Stimulated activated CD4-positive, alpha-beta T cell treated with anti-CD3 and anti-CD28 coated beads, Interleukin-12 subunit alpha, Interleukin-12 subunit beta, amount 100 ng/mL, for 24 hours (primary cell): Measurements from ENCODE around the gene MGAT5.

Experiments
- DNase-seq, 2 experiments: peaks; one replicate each; pipeline ENCODE4 v3.0.0-alpha.2; 2020; ENCODE audit warnings: low read depth in 2 of 2

MGAT5 gene

DNA sequence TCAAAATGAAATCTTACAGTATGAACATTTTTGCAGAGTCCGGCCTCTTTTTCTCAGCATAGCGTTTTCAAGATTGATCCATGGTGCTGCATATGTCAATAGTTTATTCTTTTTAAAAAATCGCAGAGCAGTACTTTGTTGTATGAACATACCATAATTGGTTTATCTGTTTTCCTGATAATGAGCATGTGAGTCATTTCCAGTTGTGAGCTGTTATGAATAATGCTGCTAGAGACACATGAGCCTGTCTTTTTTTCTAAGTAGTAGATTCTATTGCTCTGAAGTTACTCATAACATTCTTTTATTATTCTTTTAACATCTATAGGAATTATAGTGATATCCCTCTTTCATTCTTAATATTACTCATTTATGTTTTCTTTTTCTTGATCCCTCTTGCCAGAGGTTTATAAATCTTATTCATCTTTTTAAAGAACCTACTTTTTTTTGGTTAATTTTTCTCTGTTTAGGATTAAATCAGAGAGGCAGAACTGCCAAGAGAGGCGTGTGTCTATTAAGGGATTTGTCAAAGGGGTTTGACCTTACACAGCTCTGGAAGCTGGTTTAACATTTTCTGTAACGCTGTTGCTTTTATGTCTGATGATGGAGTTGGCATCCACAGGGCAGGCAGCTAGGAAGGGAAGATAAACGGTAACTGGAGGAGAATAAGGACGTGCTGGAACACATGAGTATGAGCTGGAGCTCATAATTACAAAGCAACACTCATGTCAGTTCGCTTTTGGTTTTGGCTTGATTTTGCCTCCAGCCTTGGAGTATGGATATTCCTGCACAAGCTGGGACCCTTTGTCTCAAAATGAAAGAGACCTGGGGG is 47.4 kb downstream of the MGAT5 start:
- no peak for DNase-seq

DNA sequence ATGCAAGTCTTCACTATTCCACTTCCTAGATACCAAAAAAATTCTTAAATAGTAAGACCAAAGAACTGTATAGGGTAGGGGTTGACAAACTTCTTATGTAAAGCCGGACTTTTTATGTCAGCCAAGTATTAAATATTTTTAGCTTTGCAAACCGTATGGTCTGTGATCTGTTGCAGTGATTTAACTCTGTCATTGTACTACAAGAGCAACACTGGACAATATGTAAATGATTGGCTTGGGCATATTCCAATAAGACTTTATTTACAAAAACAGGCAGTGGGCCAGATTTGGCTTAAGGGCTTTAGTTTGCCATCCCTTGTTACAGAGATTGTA is 48.0 kb downstream of the MGAT5 start:
- no peak for DNase-seq

DNA sequence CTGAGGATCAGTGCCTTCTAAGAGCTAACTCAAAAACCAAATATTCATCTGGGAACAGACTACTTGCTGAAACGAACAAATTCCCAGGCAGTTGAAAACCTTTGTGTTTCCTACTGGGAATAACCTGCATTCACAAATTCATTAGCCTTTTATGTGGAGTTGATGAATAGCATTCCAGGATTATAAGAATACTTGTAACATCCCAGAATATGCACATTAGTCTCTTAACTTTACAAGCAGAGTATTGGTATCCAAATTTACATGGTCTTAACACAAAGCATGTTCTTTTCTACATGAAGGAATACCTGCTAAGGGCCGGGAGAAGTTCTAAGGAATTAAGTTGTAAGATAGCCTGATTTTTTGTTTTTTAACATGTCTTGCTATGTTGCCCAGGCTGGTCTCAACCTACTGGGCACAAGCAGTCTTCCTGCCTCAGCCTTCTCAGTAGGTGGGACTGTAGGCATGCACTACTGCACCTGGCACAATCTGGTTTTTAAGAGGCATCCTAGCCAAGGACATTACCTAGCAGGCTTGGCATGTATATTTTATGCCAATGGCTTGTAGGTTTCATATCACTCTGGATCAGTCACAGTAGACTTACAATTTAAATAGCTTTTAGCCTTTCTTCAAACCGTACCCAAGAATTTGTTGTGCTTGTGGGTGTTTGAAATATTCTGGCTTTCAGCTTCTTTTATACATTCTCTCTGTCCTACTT is 50.7 kb downstream of the MGAT5 start:
- no peak for DNase-seq

DNA sequence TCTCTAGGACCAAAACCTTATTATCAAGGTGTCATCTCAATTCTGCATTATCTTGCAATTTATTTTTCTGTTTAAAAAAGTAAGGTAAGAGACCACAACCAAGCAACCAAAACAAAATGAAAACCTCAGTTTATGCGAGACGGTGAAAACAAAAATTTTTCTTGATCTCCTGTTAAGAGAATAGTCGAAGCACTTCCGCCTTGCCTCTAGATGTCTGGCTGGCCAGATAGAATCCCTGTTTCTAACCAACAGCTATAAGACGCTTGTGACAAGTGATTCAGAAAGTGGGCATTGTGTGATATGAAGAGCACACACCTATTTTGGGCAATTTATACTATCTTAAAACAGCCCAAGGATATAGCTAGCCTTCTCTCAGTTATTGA is 51.2 kb downstream of the MGAT5 start:
- DNase-seq: no peak

DNA sequence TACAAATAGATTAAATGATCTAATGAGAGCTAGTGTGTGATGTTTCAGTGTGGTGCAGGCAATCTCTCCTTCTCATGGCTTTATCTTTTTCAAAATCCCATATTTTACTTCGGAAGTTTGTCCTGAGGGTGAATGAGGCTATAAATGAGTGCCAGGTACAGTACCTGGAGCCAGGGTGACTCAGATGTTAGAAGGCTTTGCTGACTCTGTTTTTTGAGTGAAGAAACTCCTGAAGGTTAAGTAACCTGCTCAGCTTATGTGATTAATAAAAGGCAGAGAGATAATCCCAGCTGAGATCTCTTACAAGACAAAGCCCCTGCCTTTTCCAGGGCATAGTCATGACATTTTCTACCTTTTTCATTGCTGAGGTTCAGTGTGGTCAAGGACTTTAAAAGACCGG is 52.6 kb downstream of the MGAT5 start:
- DNase-seq: no peak

DNA sequence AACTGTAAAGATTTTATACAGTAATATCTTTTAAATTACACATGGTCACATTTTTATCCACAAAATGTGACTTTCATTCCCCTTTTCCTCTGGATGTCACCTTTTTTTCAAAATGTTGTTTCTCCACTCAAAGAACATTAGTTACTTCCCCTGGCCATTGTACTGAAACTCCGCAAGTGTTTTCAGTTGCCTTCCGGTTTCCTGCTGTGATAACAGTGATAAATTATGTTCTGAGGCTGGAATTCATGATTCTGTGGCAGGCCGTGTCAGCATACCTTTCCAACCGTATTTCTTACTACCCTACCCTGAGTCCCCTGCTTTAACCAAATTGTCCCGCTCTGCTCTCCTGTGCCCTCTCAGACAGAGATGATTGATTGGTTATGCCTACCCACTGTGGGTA is 53.5 kb downstream of the MGAT5 start:
- no peak for DNase-seq

DNA sequence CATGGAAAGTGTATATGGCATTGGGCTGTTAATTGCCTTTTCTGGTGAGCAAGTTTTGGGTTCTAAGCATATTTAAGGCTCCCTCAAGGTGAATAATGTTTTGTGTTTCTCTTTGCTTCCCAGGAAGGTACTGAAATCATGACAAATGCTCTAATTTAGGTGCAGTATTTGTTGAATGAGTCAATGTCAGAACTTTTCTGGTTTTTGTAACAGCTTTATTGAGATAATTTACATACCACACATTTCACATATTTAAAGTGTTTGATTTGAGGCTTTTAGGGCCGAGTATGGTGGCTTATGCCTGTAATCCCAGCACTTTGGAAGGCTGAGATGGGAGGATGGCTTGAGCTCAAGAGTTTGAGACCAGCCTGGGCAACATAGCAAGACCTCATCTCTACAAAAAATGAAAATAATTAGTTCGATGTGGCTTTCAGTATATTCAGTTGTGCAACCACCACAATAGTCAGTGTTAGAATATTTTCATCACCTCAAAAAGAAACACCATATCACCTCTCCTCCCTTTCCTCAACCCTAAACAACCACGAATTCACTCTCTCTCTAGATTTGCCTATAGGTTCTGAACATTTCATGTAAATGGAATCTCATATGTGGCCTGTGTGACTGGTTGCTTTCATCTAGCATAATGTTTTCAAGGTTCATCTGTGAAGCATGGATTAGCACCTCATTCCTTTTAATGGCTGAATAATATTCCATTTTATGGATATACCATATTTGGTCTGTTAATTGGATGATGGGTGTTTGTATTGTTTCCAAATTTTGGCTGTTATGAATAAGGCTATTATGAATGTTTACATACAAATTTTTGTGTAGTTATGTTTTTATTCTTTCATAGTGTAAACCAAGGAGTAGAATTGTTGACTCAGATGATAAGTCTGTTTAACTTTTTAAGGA is 54.9 kb downstream of the MGAT5 start:
- no peak for DNase-seq

DNA sequence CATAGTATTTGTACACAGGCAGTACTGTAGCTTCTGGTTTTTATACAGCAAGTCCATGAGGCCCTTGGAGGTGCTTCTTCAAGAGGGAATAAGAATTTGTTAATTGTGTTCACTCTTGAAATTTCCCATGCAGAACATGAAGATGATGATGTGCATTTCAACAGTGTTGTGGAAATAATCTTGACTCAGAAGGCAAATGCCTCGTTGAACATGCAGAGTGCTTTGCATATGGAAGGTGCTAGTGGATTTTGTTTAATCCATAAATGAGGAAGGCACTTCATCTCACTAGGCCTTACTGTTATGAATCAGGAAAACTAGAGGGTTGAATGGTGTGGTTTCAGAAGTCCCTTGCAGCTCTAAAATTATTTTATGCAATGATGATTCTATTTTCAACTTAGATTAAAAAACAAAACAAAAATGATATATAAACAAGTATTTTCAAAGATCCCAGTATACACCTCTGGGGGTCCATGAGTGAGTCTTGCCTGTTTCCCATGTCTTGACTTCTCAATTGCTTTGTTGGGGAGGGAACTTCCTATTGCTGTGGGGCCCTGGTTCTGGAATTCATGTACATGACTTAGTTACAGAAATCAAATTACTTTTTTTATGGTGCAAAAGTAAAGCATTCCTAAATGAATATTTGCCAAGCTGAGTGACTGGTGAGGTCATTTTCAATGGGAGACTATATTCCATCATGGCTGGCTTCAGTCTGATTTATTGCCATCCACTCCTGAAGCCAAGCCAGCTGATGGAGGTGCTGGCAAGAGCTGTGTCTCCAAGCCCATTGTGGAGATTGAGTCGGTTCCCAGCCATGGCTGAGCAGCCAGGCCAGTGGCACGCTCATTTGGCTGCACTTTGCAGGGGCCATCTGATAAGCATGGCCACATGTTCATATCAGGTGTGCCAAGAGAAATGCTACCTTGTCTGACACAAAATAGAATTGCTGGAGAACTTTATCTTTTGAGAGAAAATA is 56.5 kb downstream of the MGAT5 start:
- no peak for DNase-seq

DNA sequence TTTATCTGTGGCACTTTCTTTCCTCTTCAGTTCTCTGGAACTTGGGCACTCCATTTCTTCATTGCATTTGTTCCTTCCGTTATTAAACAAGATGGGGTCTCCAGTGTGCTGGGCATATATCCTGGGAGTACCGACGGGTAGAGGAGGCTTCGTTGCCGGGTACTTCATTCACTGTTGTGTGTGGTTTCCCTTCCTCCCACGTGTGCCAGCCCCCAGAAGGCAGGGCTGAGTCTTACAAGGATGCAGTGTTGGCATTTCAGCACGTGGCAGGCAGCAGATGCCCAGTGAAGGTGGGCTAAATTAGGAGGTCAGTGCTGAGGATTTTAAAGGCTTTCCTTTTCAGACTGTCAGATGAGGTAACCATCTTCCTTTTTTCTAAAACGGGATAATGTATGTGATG is 58.6 kb downstream of the MGAT5 start:
- DNase-seq: no peak

DNA sequence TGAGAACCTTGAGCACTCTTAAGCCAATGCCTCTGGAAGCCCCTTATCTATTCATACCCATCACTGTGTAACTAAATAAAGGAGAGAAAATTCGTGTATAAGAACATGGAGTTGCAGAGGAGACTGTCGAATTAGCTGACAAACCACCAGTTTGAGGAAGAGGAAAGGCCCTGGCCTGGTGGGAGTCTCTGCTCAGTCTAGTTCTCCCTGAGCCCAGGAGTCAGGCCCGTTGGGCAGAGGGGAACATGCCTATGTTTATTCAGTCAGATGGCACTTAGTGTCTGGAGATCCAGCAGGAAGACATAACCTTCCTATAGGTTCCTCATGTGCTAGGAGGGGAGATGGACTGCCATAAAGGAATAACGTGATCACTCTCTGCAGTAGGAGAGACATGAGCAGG is 60.3 kb downstream of the MGAT5 start:
- DNase-seq: no peak

DNA sequence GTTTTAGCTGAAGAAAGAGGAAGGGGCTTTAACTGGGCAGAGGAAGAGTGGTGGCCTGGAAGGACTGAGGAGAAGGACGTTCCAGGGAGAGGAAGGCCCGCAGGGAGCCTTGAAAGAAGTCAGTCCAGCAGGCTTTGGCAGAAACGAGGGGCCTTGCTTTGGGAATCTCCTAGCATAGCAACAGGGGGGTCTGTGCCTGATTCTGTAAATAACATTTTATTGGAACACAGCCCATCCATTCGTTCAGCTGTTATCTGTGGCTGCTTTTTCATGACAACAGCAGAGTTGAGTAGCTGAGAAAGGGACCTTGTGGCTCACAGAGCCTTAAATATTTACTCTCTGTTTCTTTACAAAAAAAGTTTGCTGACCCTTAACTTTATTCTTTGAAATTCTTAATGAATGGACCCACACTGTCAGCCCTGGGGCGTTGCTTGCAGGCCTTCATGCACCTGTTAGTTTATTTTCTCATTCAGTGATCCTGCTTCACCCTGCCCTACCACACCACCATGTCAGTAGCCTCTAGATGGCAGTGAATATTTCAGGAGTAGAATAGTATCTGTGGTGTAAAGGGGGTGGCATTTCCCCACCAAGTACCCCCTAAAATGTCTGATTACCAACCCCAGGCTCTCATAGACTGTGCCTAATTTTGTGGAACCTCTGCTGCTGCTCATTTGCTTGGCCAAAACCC is 61.0 kb downstream of the MGAT5 start:
- no peak for DNase-seq

DNA sequence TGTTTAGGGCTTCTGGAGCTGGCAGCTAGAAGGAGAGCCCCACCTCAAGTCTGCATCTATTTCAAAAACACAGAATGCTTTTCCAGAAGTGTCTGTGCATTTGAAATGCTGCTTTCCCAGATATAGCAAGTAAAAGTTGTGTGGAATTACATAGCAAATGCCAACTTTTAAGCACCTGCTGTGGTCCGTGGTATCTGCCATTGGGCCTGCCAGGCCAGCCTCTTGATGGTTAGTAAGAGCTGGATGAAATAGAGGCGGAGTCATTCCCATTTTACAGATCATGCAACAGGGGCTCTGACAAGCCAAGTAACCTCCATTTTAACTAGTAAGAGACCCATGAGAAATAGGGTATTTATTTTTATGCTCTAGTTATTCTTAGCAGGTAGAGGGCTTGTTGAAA is 61.6 kb downstream of the MGAT5 start:
- DNase-seq: no peak

DNA sequence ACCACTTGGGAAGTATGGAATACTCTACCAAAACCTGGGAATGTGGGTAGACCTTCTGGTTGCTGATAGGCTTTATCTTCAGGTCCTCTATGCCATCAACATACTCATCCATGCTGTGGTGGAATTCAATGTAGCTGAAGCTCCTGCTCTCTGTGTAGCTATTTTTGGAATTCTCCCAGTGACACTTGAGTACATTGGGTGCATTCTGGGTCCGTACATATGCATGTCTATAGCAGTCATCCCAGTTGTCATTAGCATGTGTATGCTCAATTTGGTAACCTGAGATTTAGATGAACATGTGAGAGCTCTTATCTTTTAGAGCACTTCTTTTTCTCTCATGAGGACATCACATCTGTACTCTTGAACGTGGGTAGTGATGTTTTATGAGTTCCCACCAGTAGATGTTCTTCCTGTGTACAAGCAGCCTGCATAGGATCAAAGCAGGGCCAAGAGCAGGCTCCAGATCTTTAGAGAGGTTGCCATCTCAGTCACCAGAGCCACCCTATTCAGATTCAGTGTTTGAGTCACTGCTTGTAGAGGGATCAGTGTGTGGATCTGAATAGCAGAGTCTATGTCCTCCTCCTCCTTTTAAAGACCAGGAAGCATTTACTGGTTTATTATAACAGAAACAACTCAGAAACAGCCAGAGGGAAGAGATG is 65.9 kb downstream of the MGAT5 start:
- no peak for DNase-seq

DNA sequence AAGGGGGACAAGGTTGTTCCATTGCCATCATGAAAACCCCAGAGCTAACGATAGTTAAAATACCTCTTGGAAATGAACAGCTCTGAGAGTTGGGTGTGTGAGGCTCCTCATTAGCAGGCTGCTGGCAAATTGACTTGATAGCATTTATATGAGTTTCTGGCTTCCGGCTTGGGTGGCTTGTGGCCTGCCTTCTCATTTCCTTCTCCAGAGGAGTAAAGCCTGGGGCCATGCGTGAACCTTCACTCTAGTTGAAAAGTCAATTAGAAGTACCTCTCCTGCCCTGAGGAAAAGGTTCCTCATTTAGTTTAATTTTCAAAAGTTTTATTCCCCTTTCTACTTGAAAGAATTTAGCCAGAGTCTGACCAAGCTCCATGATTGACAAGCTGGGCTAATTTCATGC is 67.1 kb downstream of the MGAT5 start:
- peak in 1 of 2 experiments; percentile 21 for DNase-seq

DNA sequence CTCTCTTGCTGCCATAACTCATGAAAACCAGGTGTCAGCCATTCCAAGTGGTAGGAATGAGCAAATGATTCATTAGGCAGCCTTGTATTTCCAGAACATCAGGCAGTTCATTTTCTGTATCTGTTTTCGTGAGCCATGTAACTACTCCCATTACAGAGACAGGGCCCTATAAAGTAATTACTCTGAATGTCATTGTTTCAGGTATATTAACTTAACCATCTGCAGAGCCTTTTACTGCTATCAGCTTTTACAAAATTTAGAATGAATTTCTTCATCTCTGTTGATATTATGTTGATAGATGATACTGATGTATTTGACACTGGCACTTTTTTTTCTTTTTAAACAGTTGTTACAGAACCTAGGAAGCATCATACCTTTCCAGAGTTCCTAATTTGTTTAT is 69.9 kb downstream of the MGAT5 start:
- no peak for DNase-seq

DNA sequence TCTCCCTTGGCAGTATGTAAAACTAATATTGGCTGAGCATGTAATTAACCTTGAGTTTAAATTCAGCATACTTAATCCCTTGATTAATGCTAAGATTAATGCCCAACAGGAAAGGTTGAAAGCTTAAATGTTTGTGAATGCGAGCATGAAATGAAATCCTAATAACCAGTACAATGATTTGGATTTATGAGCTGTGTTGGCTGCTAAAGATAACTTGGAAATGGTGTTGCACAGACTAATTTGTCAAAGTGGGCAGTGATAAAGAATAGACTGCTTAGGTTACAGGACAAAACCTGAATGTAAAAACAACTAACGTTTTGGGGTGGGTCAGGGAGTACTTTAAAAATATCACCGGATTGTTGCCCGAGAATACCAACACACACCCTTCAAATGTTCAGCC is 70.6 kb downstream of the MGAT5 start:
- no peak for DNase-seq

DNA sequence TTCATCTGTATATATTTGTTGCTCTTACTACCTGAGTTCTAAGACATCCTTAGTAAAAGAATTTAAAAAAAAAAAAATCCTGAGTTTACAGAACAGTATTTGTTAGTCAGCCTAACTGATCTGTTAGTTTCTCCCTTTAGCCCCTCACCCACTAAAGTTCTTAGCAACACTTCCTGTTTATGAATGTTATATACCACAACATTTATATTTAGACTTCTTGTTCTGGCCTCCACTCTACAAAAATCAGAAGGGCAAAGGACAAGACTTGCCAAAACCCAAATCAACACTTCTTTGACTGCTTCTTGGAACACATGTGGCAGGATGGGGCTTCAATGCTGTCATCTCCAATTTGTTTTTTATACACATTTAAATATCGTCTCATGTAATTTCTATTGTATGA is 71.1 kb downstream of the MGAT5 start:
- no peak for DNase-seq

DNA sequence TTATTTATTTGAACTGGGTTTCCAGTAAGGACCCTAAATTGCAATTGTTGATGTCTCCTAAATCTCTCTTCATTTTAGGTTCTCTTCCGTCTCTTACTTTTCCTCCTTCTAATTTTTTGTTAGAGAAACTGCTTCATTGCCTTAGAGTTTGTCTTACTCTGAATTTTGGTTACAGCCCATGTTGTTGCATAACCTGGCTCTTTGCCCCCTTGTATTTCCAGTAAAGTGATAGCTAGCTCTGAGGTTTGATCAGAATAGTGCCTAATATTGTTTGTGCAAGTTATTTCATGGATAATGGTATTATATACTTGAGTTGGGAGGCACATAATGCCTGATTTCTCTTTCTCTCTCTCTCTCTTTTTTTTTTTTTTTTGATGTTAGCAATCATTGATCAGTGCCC is 71.8 kb downstream of the MGAT5 start:
- no peak for DNase-seq

DNA sequence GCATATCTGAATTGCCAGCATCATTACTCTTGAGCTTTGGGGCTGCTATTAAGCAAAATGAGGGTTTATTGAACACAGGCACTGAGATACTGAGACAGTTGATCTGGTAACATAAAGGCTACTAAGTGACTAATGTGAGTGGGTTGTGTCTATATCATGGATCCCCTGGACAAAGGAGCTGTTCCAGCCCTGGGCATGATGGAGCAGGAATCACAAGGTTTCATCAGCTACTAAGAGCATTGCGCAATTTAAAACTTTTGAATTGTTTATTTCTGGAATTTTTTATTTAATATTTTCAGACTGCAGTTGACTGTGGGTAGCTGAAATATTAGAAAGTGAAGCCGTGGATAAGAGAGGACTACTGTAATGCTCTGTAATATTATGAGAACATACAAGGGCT is 73.5 kb downstream of the MGAT5 start:
- DNase-seq: no peak

DNA sequence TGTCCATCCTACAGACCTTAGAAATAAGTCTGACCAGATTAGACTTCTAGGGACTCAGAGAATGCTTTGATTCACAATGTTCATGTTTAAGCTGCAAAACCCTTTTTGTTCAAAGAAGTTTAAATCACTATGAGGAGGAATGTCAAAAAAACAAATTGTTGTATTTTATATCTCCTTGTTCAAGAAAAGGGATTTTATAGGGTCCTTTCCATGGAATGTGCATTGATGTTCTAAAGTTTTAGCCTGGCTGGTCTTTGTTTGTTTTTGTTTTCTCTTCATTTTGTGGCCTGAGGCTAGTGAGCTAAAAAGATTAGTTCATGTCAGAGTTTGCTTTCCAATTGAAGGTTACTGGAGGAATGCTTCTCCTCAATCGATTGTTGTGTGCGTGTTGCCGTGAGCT is 77.2 kb downstream of the MGAT5 start:
- DNase-seq: no peak
